CD4-positive, alpha-beta memory T cell (primary cell): ENCODE data around the gene EEFSEC. TPM values are rescaled to one million over a fixed set of nuclear protein-coding genes. Genes with fewer than 3 reads are reported as not detected.

Source experiments
- CTCF ChIA-PET: fragments of 350-600 bp; sonication (Branson Sonifier 250); formaldehyde crosslinking; loops from one replicate; lab custom pipeline; 2021; ENCODE audit warnings: inconsistent platforms; ENCODE audit not compliant: partially characterized antibody; lab: Charles Lee
- POLR2A ChIA-PET: fragments of 350-600 bp; sonication (Branson Sonifier 250); formaldehyde crosslinking; loops from one replicate; lab custom pipeline; 2021; ENCODE audit not compliant: partially characterized antibody; lab: Charles Lee
- DNase-seq, 5 donors: peaks; one replicate each; pipeline versions ENCODE4 v3.0.0 to v3.0.0-alpha.2; 2020 to 2022; ENCODE audit warnings: mixed read lengths in 1 of 5
- H3K27ac ChIP-seq: one replicate; pipeline ENCODE4 v1.7.0; 2013; ENCODE audit warnings: low read depth, low read length
- H3K27me3 ChIP-seq: 2 replicates; pipeline ENCODE4 v1.7.0; 2013; ENCODE audit warnings: mild to moderate bottlenecking, low read length, moderate library complexity; ENCODE audit not compliant: insufficient read depth
- H3K36me3 ChIP-seq: 2 replicates; pipeline ENCODE4 v1.7.0; 2013; ENCODE audit warnings: mild to moderate bottlenecking, low read length, moderate library complexity; ENCODE audit not compliant: insufficient read depth
- H3K4me1 ChIP-seq: 2 replicates; pipeline ENCODE4 v1.7.0; 2013; ENCODE audit warnings: mild to moderate bottlenecking, low read length, moderate library complexity; ENCODE audit not compliant: insufficient read depth
- H3K4me3 ChIP-seq, 2 donors: one replicate each; pipeline ENCODE4 v1.7.0; 2013; ENCODE audit warnings: low read length in 2 of 2, mild to moderate bottlenecking in 1 of 2
- H3K9me3 ChIP-seq, 2 donors: one replicate each; pipeline ENCODE4 v1.7.0; 2013; ENCODE audit warnings: low read length in 2 of 2, control low read depth in 1 of 2; ENCODE audit not compliant: control insufficient read depth in 1 of 2
- H3K27ac Mint-ChIP-seq, 7 donors: one replicate each; pipeline ENCODE4 v1.8.0; 2020 to 2021; ENCODE audit warnings: mixed read lengths in 7 of 7, mild to moderate bottlenecking in 6 of 7, inconsistent platforms in 3 of 7, moderate library complexity in 3 of 7
- H3K27me3 Mint-ChIP-seq, 2 donors: one replicate each; pipeline ENCODE4 v1.8.0; 2020 to 2021; ENCODE audit warnings: mixed read lengths in 2 of 2
- H3K36me3 Mint-ChIP-seq, 2 donors: one replicate each; pipeline ENCODE4 v1.8.0; 2020 to 2021; ENCODE audit warnings: mixed read lengths in 2 of 2, inconsistent platforms in 1 of 2, mild to moderate bottlenecking in 1 of 2
- H3K4me1 Mint-ChIP-seq, 4 donors: one replicate each; pipeline ENCODE4 v1.8.0; 2020 to 2021; ENCODE audit warnings: mixed read lengths in 4 of 4, mild to moderate bottlenecking in 1 of 4
- H3K4me3 Mint-ChIP-seq, 8 donors: one replicate each; pipeline ENCODE4 v1.8.0; 2020 to 2021; ENCODE audit warnings: mixed read lengths in 8 of 8, mild to moderate bottlenecking in 7 of 8, moderate library complexity in 6 of 8, inconsistent platforms in 3 of 8
- H3K9me3 Mint-ChIP-seq, 8 donors: one replicate each; pipeline ENCODE4 v1.8.0; 2020 to 2021; ENCODE audit warnings: mixed read lengths in 8 of 8, mild to moderate bottlenecking in 5 of 8, inconsistent platforms in 3 of 8, moderate library complexity in 1 of 8
- intact Hi-C: fragments of 100-400 bp; cut with micrococcal nuclease; formaldehyde crosslinking; loops from one replicate; pipeline ENCODE4 v1.15.1; 2023
- polyA plus RNA-seq, 2 donors: library from polyadenylated mRNA; unstranded; fragments of 300-500 nt; fragmentation: Illumina TruSeq; gene quantifications; one replicate each; pipeline ENCODE4 v1.2.3, GENCODE V29; 2021
- total RNA-seq, 2 experiments: library from RNA; stranded (reverse); gene quantifications; one replicate each; pipeline ENCODE4 v1.2.3, GENCODE V29; 2021

Gene EEFSEC
- total and polyA plus RNA-seq, 4 experiments from 2014 or later: 14.0 to 24.9 (median 17.1) TPM

DNA sequence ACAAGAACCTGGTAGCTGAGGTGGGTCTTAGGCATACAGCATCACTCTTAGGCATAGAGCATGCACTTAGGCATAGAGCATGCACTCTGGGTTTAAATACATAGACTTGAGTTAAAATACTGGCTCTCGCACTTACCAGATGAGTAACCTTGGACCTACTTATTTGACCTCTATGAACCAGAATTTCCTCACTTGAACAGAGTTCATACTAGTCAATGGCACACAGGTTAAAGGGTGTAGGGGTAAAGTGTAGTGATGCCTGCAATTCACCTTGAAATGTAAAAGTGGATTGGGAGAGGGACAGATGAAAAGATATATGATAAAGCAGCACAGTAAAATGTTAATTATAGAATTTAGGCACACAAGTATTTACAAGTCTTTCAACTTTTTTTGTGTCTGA lies 31.3 kb upstream of the EEFSEC start:
- Mint-ChIP-seq H3K9me3 (peaks cover 0 to 2% (median 0%) of the 10 kb centered on the region in 8 donors), H3K36me3 (peaks cover 19 to 38% of the 10 kb centered on the region in 2 donors), H3K4me1 (peaks cover 25 to 46% (median 29%) of the 10 kb centered on the region in 4 donors), H3K27ac (peak overlapping the region in 5 of 7 donors; percentile 42 to 98 (median 89)), H3K4me3 (peak overlapping the region; percentile 17 to 98 (median 96)), H3K27me3 (no peaks in the 10 kb centered on the region)
- intact Hi-C loops: loop anchor here (5.0 kb wide), 1 partner anchor 45 kb away; no protein-coding TSS in a partner anchor
- CTCF ChIA-PET: interaction anchor here (2.7 to 3.4 kb wide), 3 partner anchors 9 to 26 kb away, joined by 14 to 38 read pairs (median 27); no protein-coding TSS in a partner anchor
- no peaks in the 10 kb centered on the region for H3K9me3 ChIP-seq
- no peak for DNase-seq
- POLR2A ChIA-PET: interaction anchor here (1.7 to 3.3 kb wide), 3 partner anchors 9 to 36 kb away, joined by 3 to 66 read pairs (median 66); partner anchors contain the start of gene EEFSEC
- no peak overlapping the region for H3K27ac ChIP-seq
- H3K4me1 ChIP-seq: peaks cover 22% of the 10 kb centered on the region
- no peaks in the 10 kb centered on the region for H3K27me3 ChIP-seq
- no peak overlapping the region for H3K4me3 ChIP-seq
- peaks cover 6% of the 10 kb centered on the region for H3K36me3 ChIP-seq

DNA sequence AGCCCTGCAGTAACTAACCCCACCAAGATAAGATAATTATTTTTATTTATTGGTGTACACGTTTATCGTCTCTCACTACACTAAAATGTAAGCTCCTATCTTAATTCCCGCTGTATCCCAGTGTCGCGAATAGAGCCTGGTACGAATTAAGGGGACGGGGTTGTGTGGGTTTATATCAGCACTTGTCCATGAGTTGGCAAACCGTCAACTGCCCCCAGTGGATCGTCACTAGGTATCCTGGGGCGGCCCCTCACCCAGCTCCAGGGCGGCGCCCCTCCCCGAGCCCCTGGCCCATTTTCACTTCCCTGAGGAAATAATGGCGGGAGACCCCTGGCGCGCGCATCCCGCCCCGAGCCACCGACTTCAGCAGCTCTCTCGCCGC lies 30.1 kb upstream of the EEFSEC start:
- intact Hi-C loops: loop anchor here (1.0 to 5.0 kb wide), 2 partner anchors 11 to 46 kb away; no protein-coding TSS in a partner anchor
- CTCF ChIA-PET: interaction anchor here (1.4 to 3.4 kb wide), 4 partner anchors 10 to 30 kb away, joined by 13 to 38 read pairs (median 20); partner anchors contain the start of gene EEFSEC
- peak overlapping the region; percentile 68 to 96 for H3K4me3 ChIP-seq

GRCh38 chr3:128123538-128124368 lies 29.5 kb upstream of the EEFSEC start, which contains the start of gene RUVBL1:
TSS of gene RUVBL1 (minus strand) at chr3:128123812. CDS start at chr3:128123724, 88 bp downstream.
- H3K36me3 Mint-ChIP-seq: peaks cover 5 to 22% of the 10 kb centered on the region in 2 donors
- peaks cover 1% of the 10 kb centered on the region for H3K36me3 ChIP-seq
- H3K9me3 ChIP-seq: no peaks in the 10 kb centered on the region
- no peaks in the 10 kb centered on the region for H3K27me3 ChIP-seq
- peak within 1 kb of the TSS; percentile 68 to 96 for H3K4me3 ChIP-seq
- peaks cover 22% of the 10 kb centered on the region for H3K4me1 ChIP-seq
- intact Hi-C loops: loop anchor here (1.0 to 5.0 kb wide), 4 partner anchors 11 to 71 kb away; partner anchors contain the start of genes EEFSEC and SEC61A1
- CTCF ChIA-PET: interaction anchor here (1.4 to 3.4 kb wide), 4 partner anchors 10 to 30 kb away, joined by 13 to 38 read pairs (median 20); partner anchors contain the start of gene EEFSEC
- H3K4me3 Mint-ChIP-seq: peak within 1 kb of the TSS; percentile 94 to 98 (median 96)
- H3K27me3 Mint-ChIP-seq: no peaks in the 10 kb centered on the region
- H3K9me3 Mint-ChIP-seq: peaks cover 0 to 2% (median 0%) of the 10 kb centered on the region in 8 donors
- H3K4me1 Mint-ChIP-seq: peaks cover 15 to 31% (median 27%) of the 10 kb centered on the region in 4 donors
- POLR2A ChIA-PET: interaction anchor here (1.0 to 3.3 kb wide), 15 partner anchors 10 to 1192 kb away, joined by 3 to 66 read pairs (median 6); partner anchors contain the start of genes EEFSEC, RAB43 and SEC61A1
- peak within 1 kb of the TSS; percentile 78 for H3K27ac ChIP-seq
- H3K27ac Mint-ChIP-seq: peak within 1 kb of the TSS; percentile 91 to 99 (median 97)
- peak; percentile 97 to 99 (median 99) for DNase-seq

More for the DNA sequence above, 30.1 kb upstream of the EEFSEC start:
- Mint-ChIP-seq H3K4me3 (peak overlapping the region; percentile 94 to 98 (median 96)), H3K36me3 (peaks cover 11 to 28% of the 10 kb centered on the region in 2 donors), H3K4me1 (peaks cover 20 to 36% (median 27%) of the 10 kb centered on the region in 4 donors), H3K27ac (peak overlapping the region; percentile 91 to 99 (median 97)), H3K9me3 (peaks cover 0 to 2% (median 0%) of the 10 kb centered on the region in 8 donors), H3K27me3 (no peaks in the 10 kb centered on the region)
- Histone ChIP-seq H3K36me3 (peaks cover 6% of the 10 kb centered on the region), H3K9me3 (no peaks in the 10 kb centered on the region), H3K4me1 (peaks cover 22% of the 10 kb centered on the region), H3K27me3 (no peaks in the 10 kb centered on the region), H3K27ac (peak overlapping the region; percentile 78)
- DNase-seq: no peak
- POLR2A ChIA-PET: interaction anchor here (1.0 to 3.3 kb wide), 13 partner anchors 10 to 1193 kb away, joined by 3 to 66 read pairs (median 7); partner anchors contain the start of genes EEFSEC, RAB43 and SEC61A1

- Mint-ChIP-seq H3K27ac (peak overlapping the region in 5 of 7 donors; percentile 69 to 89 (median 85)), H3K9me3 (peaks cover 0 to 3% (median 0%) of the 10 kb centered on the region in 8 donors), H3K27me3 (no peaks in the 10 kb centered on the region), H3K4me3 (peak overlapping the region in 1 of 8 donors; percentile 22), H3K4me1 (peaks cover 8 to 24% (median 19%) of the 10 kb centered on the region in 4 donors), H3K36me3 (peaks cover 0 to 9% of the 10 kb centered on the region in 2 donors)
- CTCF ChIA-PET: interaction anchor here (1.1 to 5.8 kb wide), 2 partner anchors 17 to 31 kb away, joined by 3 to 48 read pairs; no protein-coding TSS in a partner anchor
- H3K9me3 ChIP-seq: no peaks in the 10 kb centered on the region
- intact Hi-C loops: no loop called here
- no peak for DNase-seq
- POLR2A ChIA-PET: no interaction called here
- H3K36me3 ChIP-seq: no peaks in the 10 kb centered on the region
- no peaks in the 10 kb centered on the region for H3K27me3 ChIP-seq
- no peak overlapping the region for H3K4me3 ChIP-seq
- H3K4me1 ChIP-seq: peaks cover 16% of the 10 kb centered on the region
- no peak overlapping the region for H3K27ac ChIP-seq
Observed at GRCh38 chr3:128127236-128127635, 26.0 kb upstream of the EEFSEC start.

GRCh38 chr3:128128251-128128650 lies 25.0 kb upstream of the EEFSEC start:
- H3K27ac ChIP-seq: no peak overlapping the region
- peaks cover 7% of the 10 kb centered on the region for H3K4me1 ChIP-seq
- intact Hi-C loops: no loop called here
- no peaks in the 10 kb centered on the region for H3K36me3 ChIP-seq
- Mint-ChIP-seq H3K9me3 (peaks cover 0 to 3% (median 0%) of the 10 kb centered on the region in 8 donors), H3K4me3 (no peak overlapping the region), H3K36me3 (peaks cover 0 to 9% of the 10 kb centered on the region in 2 donors), H3K4me1 (peaks cover 5 to 15% (median 13%) of the 10 kb centered on the region in 4 donors), H3K27ac (peak overlapping the region in 3 of 7 donors; percentile 29 to 68 (median 61)), H3K27me3 (no peaks in the 10 kb centered on the region)
- CTCF ChIA-PET: interaction anchor here (0.6 to 5.8 kb wide), 3 partner anchors 12 to 36 kb away, joined by 3 to 48 read pairs (median 4); no protein-coding TSS in a partner anchor
- H3K27me3 ChIP-seq: no peaks in the 10 kb centered on the region
- H3K4me3 ChIP-seq: no peak overlapping the region
- POLR2A ChIA-PET: no interaction called here
- H3K9me3 ChIP-seq: no peaks in the 10 kb centered on the region
- no peak for DNase-seq

DNA sequence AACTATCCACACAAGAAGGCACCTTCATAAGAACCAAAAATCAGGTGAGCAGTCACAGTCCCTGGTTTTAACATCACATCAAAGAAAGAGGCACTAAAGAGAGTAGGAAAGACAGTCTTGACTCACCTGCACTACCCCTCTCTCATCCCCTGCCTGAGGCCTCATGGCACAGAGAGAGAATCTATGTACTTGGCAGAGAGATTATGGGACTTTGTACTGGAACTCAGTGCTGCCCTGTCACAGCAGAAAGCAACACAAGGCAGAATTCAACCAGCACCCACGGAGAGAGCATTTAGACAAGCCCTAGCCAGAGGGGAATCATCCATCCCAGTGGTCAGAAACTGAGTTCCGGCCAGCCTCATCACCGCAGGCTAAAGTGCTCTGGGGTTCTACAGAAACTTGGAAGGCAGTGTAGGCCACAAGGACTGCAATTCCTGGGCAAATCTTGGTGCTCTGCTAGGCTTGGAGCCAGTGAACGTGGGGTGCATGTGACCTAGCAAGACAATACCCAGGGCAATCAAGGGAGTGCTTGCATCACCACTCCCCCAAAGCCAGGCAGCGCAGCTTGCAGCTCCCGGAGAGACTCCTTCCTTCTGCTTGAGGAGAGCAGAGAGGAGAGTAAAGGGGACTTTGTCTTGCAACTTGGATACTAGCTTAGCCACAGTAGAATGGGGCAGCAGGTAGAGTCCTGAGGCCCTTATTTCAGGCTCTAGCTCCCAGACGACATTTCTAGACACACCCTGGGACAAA lies 21.2 kb upstream of the EEFSEC start:
- peak overlapping the region in 4 of 7 donors; percentile 22 to 57 (median 46) for H3K27ac Mint-ChIP-seq
- Histone ChIP-seq H3K4me1 (no peaks in the 10 kb centered on the region), H3K9me3 (no peaks in the 10 kb centered on the region), H3K36me3 (no peaks in the 10 kb centered on the region), H3K27ac (no peak overlapping the region), H3K27me3 (no peaks in the 10 kb centered on the region), H3K4me3 (no peak overlapping the region)
- H3K27me3 Mint-ChIP-seq: peaks cover 0 to 5% of the 10 kb centered on the region in 2 donors
- intact Hi-C loops: no loop called here
- ChIA-PET POLR2A (no interaction called here), CTCF (interaction anchor here (1.3 to 5.0 kb wide), 8 partner anchors 9 to 557 kb away, joined by 3 to 256 read pairs (median 10); partner anchors contain the start of gene RUVBL1)
- H3K4me3 Mint-ChIP-seq: no peak overlapping the region
- no peak for DNase-seq
- H3K36me3 Mint-ChIP-seq: peaks cover 0 to 2% of the 10 kb centered on the region in 2 donors
- peaks cover 0 to 3% (median 0%) of the 10 kb centered on the region in 4 donors for H3K4me1 Mint-ChIP-seq
- peaks cover 0 to 3% (median 0%) of the 10 kb centered on the region in 8 donors for H3K9me3 Mint-ChIP-seq
